Measurements from ENCODE around the gene SEPTIN3. TPM values are rescaled to one million over a fixed set of nuclear protein-coding genes. Genes with fewer than 3 reads are reported as not detected.

Gene SEPTIN3
- total RNA-seq, 2 experiments from 2014 or later: 0.21 to 0.37 TPM

DNA sequence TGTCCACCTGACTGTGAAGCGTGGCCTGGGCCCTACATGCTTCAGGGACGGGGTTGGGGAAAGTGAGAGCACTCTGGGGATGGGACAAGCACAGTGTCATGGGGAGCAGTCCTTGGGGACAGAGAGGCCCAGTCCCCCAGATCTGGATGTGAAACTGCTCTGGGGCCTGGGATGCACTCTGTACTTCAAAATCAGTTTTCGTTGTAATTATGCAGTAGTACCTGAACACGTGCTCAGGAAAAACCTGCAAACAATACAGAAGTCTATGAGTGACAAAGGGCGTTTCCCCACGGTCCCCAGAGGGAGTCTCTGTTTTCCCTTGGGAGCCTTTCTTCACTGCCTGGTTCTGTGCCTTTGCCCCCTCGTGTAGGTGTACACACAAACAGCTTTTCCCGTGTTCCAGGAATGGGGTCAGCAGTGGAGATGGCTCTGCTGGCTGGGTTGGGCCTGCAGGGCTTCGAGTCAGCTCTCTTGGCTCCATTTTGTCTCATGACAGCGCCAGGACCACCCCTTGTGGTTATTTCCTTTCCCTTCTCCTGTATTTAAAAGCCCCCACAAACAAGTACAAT, 37.5 kb upstream of the SEPTIN3 start:
- peak overlapping the region; percentile 34 for H3K27ac Mint-ChIP-seq
- H3K36me3 Mint-ChIP-seq (ENCODE audit: low read depth): peaks cover 12% of the 10 kb centered on the region
- peaks cover 15% of the 10 kb centered on the region for H3K4me1 Mint-ChIP-seq (ENCODE audit: low read depth)
- no peaks in the 10 kb centered on the region for H3K9me3 Mint-ChIP-seq (ENCODE audit: insufficient read depth)
- H3K27me3 Mint-ChIP-seq (ENCODE audit: low read depth): peaks cover 3% of the 10 kb centered on the region
- no peak for DNase-seq
- ChIA-PET POLR2A (interaction anchor here (0.6 to 0.9 kb wide), 2 partner anchors 20 to 33 kb away, joined by 3 to 4 read pairs; no protein-coding TSS in a partner anchor), CTCF (no interaction called here)
- no peak overlapping the region for H3K4me3 Mint-ChIP-seq
- ATAC-seq: no peak

DNA sequence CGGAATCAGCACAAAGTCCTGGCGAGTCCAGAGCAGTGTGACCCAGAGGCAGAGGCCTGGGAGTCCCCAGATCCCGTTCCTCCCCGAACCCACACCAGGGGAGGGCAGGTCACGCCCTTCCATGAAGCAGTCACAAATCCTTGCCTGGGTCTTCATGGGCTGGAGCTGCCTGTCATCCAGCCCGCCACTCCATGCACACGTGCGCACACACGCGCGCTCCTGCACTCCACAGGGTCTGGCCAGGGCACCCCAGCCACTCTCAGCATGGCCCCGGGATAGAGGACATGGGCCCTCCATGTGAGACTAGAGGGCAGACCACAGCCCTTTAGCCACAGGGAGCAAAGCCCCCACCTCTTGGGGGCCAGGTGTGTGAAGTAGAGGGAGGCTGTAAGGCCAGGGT, 36.9 kb upstream of the SEPTIN3 start:
- ATAC-seq (no peak), DNase-seq (no peak)
- H3K9me3 Mint-ChIP-seq (ENCODE audit: insufficient read depth): no peaks in the 10 kb centered on the region
- H3K27me3 Mint-ChIP-seq (ENCODE audit: low read depth): peaks cover 3% of the 10 kb centered on the region
- peaks cover 18% of the 10 kb centered on the region for H3K36me3 Mint-ChIP-seq (ENCODE audit: low read depth)
- H3K27ac Mint-ChIP-seq: no peak overlapping the region
- H3K4me3 Mint-ChIP-seq: no peak overlapping the region
- H3K4me1 Mint-ChIP-seq (ENCODE audit: low read depth): peaks cover 13% of the 10 kb centered on the region
- CTCF ChIA-PET: no interaction called here
- POLR2A ChIA-PET: no interaction called here

DNA sequence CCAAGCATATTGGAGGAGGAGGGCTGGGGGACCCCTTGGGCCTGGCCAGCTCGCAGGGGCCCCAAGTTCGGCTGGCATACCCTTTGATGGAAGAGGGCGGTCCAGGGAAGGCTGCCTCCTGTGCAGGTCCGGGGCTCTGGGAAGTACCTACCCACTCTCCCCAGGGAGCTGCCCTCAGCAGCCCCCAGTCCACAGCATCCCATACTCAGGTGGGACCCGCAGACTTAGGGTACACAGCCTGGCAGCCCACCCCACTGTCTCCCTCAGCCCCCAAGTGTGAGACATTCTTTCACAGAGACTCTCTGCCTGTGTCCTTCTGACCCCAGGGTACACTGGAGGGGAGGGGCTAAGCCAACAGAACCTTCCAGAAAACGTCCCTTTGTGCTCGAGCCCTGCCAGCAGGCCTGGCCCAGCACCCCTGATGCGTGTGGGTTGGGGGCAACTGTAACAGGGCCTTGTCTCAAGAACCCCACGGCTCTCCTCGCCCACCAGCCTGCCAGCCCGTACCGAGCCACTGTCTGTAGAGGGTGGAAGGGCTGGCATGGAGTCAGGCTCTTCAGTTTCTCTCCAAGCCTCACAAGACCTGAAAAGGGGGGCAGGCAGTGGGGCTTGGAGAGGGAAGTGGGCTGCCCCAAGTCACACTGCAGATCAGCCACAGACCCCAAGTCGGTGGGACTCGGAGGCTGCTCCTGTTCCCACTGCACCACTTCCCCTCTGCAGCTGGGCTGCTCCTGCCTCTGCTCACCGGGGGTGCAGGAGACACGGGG, 35.6 kb upstream of the SEPTIN3 start:
- ChIA-PET POLR2A (interaction anchor here (1.6 kb wide), 1 partner anchor 13 kb away, joined by 4 read pairs; the partner anchor contains the start of gene CENPM), CTCF (interaction anchor here (5.8 kb wide), 1 partner anchor 8 kb away, joined by 33 read pairs; the partner anchor contains the start of gene TNFRSF13C)
- ATAC-seq (peak; percentile 17), DNase-seq (no peak)
- H3K36me3 Mint-ChIP-seq (ENCODE audit: low read depth): peaks cover 22% of the 10 kb centered on the region
- H3K4me1 Mint-ChIP-seq (ENCODE audit: low read depth): peaks cover 14% of the 10 kb centered on the region
- no peaks in the 10 kb centered on the region for H3K27me3 Mint-ChIP-seq (ENCODE audit: low read depth)
- H3K27ac Mint-ChIP-seq: peak overlapping the region; percentile 30
- H3K4me3 Mint-ChIP-seq: no peak overlapping the region
- no peaks in the 10 kb centered on the region for H3K9me3 Mint-ChIP-seq (ENCODE audit: insufficient read depth)

GRCh38 chr22:41934284-41935014, 34.8 kb upstream of the SEPTIN3 start:
- POLR2A ChIA-PET: interaction anchor here (0.9 to 1.6 kb wide), 3 partner anchors 8 to 12 kb away, joined by 3 to 4 read pairs (median 3); partner anchors contain the start of gene CENPM
- CTCF ChIA-PET: interaction anchor here (5.8 kb wide), 1 partner anchor 9 kb away, joined by 33 read pairs; the partner anchor contains the start of gene TNFRSF13C
- Mint-ChIP-seq H3K4me1 (ENCODE audit: low read depth) (peaks cover 19% of the 10 kb centered on the region), H3K27ac (peak overlapping the region; percentile 44), H3K27me3 (ENCODE audit: low read depth) (no peaks in the 10 kb centered on the region), H3K36me3 (ENCODE audit: low read depth) (peaks cover 29% of the 10 kb centered on the region), H3K9me3 (ENCODE audit: insufficient read depth) (no peaks in the 10 kb centered on the region), H3K4me3 (no peak overlapping the region)
- ATAC-seq (no peak), DNase-seq (no peak)

DNA sequence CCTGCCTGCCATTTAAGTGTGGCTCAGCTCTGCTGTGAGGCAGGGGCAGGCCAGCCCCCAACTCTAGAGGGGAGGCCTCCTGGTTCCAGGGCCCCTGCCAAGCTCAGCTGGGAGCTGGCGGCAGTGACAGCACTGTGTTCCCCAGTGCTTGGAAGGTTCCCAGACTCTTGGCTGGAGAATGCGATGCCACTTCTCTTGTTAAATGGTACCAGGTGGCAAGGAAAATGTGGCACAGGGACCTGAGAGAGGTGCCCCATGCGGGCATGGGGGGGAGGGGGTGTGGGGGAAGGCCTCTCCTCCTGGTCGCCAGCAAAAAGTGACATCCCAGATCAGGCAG, 34.3 kb upstream of the SEPTIN3 start:
- Mint-ChIP-seq H3K27me3 (ENCODE audit: low read depth) (no peaks in the 10 kb centered on the region), H3K36me3 (ENCODE audit: low read depth) (peaks cover 34% of the 10 kb centered on the region), H3K4me1 (ENCODE audit: low read depth) (peaks cover 24% of the 10 kb centered on the region), H3K4me3 (no peak overlapping the region), H3K27ac (peak overlapping the region; percentile 44), H3K9me3 (ENCODE audit: insufficient read depth) (no peaks in the 10 kb centered on the region)
- ChIA-PET CTCF (interaction anchor here (5.8 kb wide), 1 partner anchor 9 kb away, joined by 33 read pairs; the partner anchor contains the start of gene TNFRSF13C), POLR2A (interaction anchor here (0.6 to 1.6 kb wide), 4 partner anchors 9 to 12 kb away, joined by 3 to 5 read pairs (median 4); partner anchors contain the start of gene CENPM)
- DNase-seq: no peak
- no peak for ATAC-seq

- CTCF ChIA-PET: interaction anchor here (5.8 kb wide), 1 partner anchor 10 kb away, joined by 33 read pairs; the partner anchor contains the start of gene TNFRSF13C
- Mint-ChIP-seq H3K9me3 (ENCODE audit: insufficient read depth) (no peaks in the 10 kb centered on the region), H3K4me1 (ENCODE audit: low read depth) (peaks cover 30% of the 10 kb centered on the region), H3K27me3 (ENCODE audit: low read depth) (no peaks in the 10 kb centered on the region), H3K4me3 (no peak overlapping the region), H3K27ac (no peak overlapping the region), H3K36me3 (ENCODE audit: low read depth) (peaks cover 36% of the 10 kb centered on the region)
- no peak for DNase-seq
- no peak for ATAC-seq
- POLR2A ChIA-PET: interaction anchor here (0.6 to 1.1 kb wide), 2 partner anchors 10 to 13 kb away, joined by 3 to 5 read pairs; no protein-coding TSS in a partner anchor
Measured at GRCh38 chr22:41935509-41935908, 33.7 kb upstream of the SEPTIN3 start.

- H3K27me3 Mint-ChIP-seq (ENCODE audit: low read depth): no peaks in the 10 kb centered on the region
- no peak for ATAC-seq
- no peak overlapping the region for H3K27ac Mint-ChIP-seq
- ChIA-PET POLR2A (interaction anchor here (0.9 to 1.8 kb wide), 4 partner anchors 8 to 12 kb away, joined by 3 to 6 read pairs (median 5); partner anchors contain the start of gene CENPM), CTCF (interaction anchor here (1.0 to 5.8 kb wide), 3 partner anchors 10 to 240 kb away, joined by 4 to 33 read pairs (median 5); partner anchors contain the start of genes CENPM and TNFRSF13C)
- H3K4me1 Mint-ChIP-seq (ENCODE audit: low read depth): peaks cover 43% of the 10 kb centered on the region
- H3K9me3 Mint-ChIP-seq (ENCODE audit: insufficient read depth): no peaks in the 10 kb centered on the region
- H3K36me3 Mint-ChIP-seq (ENCODE audit: low read depth): peaks cover 49% of the 10 kb centered on the region
- no peak overlapping the region for H3K4me3 Mint-ChIP-seq
- DNase-seq: no peak
Measured at GRCh38 chr22:41936894-41937169, 32.4 kb upstream of the SEPTIN3 start.

GRCh38 chr22:41939981-41940831, 29.0 kb upstream of the SEPTIN3 start:
- ATAC-seq: peak; percentile 84
- H3K27ac Mint-ChIP-seq: peak overlapping the region; percentile 95
- peaks cover 69% of the 10 kb centered on the region for H3K36me3 Mint-ChIP-seq (ENCODE audit: low read depth)
- ChIA-PET POLR2A (interaction anchor here (0.7 to 2.3 kb wide), 19 partner anchors 12 to 674 kb away, joined by 3 to 14 read pairs (median 5); partner anchors contain the start of genes CCDC134, PMM1, POLDIP3 and SNU13), CTCF (interaction anchor here (0.9 to 3.6 kb wide), 37 partner anchors 9 to 505 kb away, joined by 3 to 77 read pairs (median 6); partner anchors contain the start of genes CCDC134, MEI1, NAGA and NDUFA6)
- peak overlapping the region; percentile 27 for H3K4me3 Mint-ChIP-seq
- H3K9me3 Mint-ChIP-seq (ENCODE audit: insufficient read depth): no peaks in the 10 kb centered on the region
- DNase-seq: peak; percentile 95
- H3K4me1 Mint-ChIP-seq (ENCODE audit: low read depth): peaks cover 53% of the 10 kb centered on the region
- no peaks in the 10 kb centered on the region for H3K27me3 Mint-ChIP-seq (ENCODE audit: low read depth)

DNA sequence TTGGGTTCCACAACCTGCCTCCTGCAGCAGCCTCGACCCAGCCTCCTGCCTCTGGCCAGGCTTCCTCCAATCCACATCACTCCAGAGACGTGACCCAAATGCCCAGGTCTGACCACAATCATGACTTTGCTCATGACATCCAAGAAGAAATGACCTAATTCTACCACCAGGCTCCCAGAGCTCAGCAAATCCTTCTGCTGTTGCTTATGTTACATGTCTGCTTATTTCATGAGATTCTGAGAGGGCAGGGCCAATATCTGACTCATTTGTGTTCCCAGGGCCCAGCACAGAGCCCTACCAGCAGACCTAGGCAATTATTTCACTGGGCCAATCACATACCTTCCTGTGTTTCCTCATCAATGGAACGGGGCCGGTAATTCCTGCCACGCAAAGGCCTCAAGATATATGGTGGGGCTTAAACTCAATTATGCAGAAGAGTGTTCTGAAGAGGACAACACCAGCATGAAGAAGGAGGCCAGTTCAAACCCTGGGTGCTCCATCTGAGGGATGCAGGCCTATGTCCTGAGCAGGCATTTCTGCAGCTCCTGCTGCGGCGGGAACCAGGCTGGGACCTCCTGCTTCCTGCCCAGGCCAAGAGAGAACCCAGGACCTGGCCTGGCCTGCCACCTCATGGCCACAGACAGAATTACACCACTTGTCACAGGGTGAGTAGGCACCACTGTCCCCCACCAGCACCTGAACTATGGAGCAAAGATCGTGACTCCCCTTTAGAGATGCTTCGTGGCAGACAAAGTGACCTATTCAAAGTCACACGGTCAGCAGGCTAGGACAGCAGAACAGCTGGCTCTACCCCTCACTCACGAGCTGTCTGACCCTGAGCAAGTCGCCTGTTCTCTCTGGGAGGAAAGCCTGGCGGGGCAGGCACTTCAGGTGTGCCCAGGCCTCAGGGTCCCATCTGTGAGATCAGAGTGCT, 28.1 kb upstream of the SEPTIN3 start:
- H3K9me3 Mint-ChIP-seq (ENCODE audit: insufficient read depth): no peaks in the 10 kb centered on the region
- DNase-seq: peak; percentile 90
- POLR2A ChIA-PET: interaction anchor here (0.7 to 2.3 kb wide), 18 partner anchors 13 to 674 kb away, joined by 3 to 14 read pairs (median 5); partner anchors contain the start of genes CCDC134, PMM1, POLDIP3 and SNU13
- H3K36me3 Mint-ChIP-seq (ENCODE audit: low read depth): peaks cover 71% of the 10 kb centered on the region
- H3K4me1 Mint-ChIP-seq (ENCODE audit: low read depth): peaks cover 58% of the 10 kb centered on the region
- H3K27ac Mint-ChIP-seq: peak overlapping the region; percentile 95
- H3K4me3 Mint-ChIP-seq: peak overlapping the region; percentile 27
- ATAC-seq: peak; percentile 61
- H3K27me3 Mint-ChIP-seq (ENCODE audit: low read depth): no peaks in the 10 kb centered on the region
- CTCF ChIA-PET: interaction anchor here (0.6 to 3.6 kb wide), 45 partner anchors 8 to 504 kb away, joined by 3 to 77 read pairs (median 5); partner anchors contain the start of genes CCDC134, MEI1, NAGA and NDUFA6
